Lung (tissue), 12 donors: ENCODE data around the gene POU6F2. TPM values are rescaled to one million over a fixed set of nuclear protein-coding genes. Genes with fewer than 3 reads are reported as not detected.

Experiments used
- ATAC-seq: fragments of 200-7000 bp; cut with Tn5 transposase; one replicate; pipeline ENCODE4 v1.9.1; 2020; ENCODE audit warnings: moderate number of reproducible peaks; ENCODE audit not compliant: insufficient read depth, low FRiP score
- DNase-seq, 3 donors: peaks; one replicate each; pipeline ENCODE4 v3.0.0-alpha.2; 2013 to 2017
- H3K27ac ChIP-seq, 2 donors: one replicate each; pipeline ENCODE4 v1.5.1; 2013; ENCODE audit warnings: mild to moderate bottlenecking in 2 of 2, moderate library complexity in 2 of 2, control low read depth in 1 of 2, inconsistent platforms in 1 of 2, low read depth in 1 of 2, low read length in 1 of 2
- H3K27me3 ChIP-seq, 3 donors: one replicate each; pipeline ENCODE4 v1.5.1; 2013; ENCODE audit warnings: low read length in 2 of 3; ENCODE audit not compliant: control insufficient read depth in 3 of 3, insufficient read depth in 3 of 3
- H3K36me3 ChIP-seq, 4 donors: one replicate each; pipeline ENCODE4 v1.5.1; 2013; ENCODE audit warnings: low read length in 4 of 4, mild to moderate bottlenecking in 1 of 4, moderate library complexity in 1 of 4; ENCODE audit not compliant: control insufficient read depth in 4 of 4, insufficient read depth in 4 of 4
- H3K4me1 ChIP-seq, 5 donors: one replicate each; pipeline ENCODE4 v1.5.1; 2013; ENCODE audit warnings: low read length in 5 of 5, mild to moderate bottlenecking in 2 of 5, moderate library complexity in 1 of 5; ENCODE audit not compliant: control insufficient read depth in 5 of 5, insufficient read depth in 5 of 5
- H3K4me3 ChIP-seq: one replicate; pipeline ENCODE4 v1.5.1; 2013; ENCODE audit warnings: mild to moderate bottlenecking, control low read depth, moderate library complexity
- H3K9ac ChIP-seq, 2 donors: one replicate each; pipeline ENCODE4 v1.5.1; 2013; ENCODE audit warnings: low read length in 2 of 2, control low read depth in 1 of 2; ENCODE audit not compliant: insufficient read depth in 1 of 2
- H3K9me3 ChIP-seq, 4 donors: one replicate each; pipeline ENCODE4 v1.5.1; 2013; ENCODE audit warnings: low read length in 3 of 4, mild to moderate bottlenecking in 1 of 4, moderate library complexity in 1 of 4; ENCODE audit not compliant: control insufficient read depth in 4 of 4, insufficient read depth in 3 of 4
- CTCF ChIP-seq: IDR thresholded peaks from 2 replicates; pipeline ENCODE4 v1.5.1; 2012; ENCODE audit warnings: mild to moderate bottlenecking; ENCODE audit errors: control extremely low read depth, extremely low read depth
- WGBS, 2 donors: extraction: QIAGEN DNeasy Blood & Tissue Kit; methylation state at CpG; one replicate each; pipeline ENCODE4 v1.1.7; 2013; 5-methylcytosine and 5-hydroxymethylcytosine counted together
- polyA plus RNA-seq, 2 donors: library from polyadenylated mRNA; stranded (reverse); fragments of 200-250 nt; gene quantifications; one replicate each; pipeline ENCODE4 v1.2.1, GENCODE V29; 2013
- total RNA-seq, 2 donors: library from RNA; depleted of rRNA in 1 of 2; stranded (reverse); fragments of >200 nt in 1 of 2; gene quantifications; one replicate each; pipeline ENCODE4 v1.2.1, GENCODE V29; 2014 to 2021
- donor health status: control.
- donor health status: control.
- donor health status: Bipolar disorder and iron deficiency.
- donor health status: healthy.
- donor health status: DM: yes; HTN: yes; CAD: no.

POU6F2 gene
- total and polyA plus RNA-seq, 4 donors: 0.08 to 0.18 TPM; not detected in 2

GRCh38 chr7:38953227-38953626 is 24.5 kb upstream of the POU6F2 start:
- 97 to 98% methylated on average over 1 of the region's 1 CpG for WGBS, 2 donors
- no peaks in the 10 kb centered on the region for H3K4me1 ChIP-seq
- H3K9me3 ChIP-seq: no peaks in the 10 kb centered on the region
- no peaks in the 10 kb centered on the region for H3K27me3 ChIP-seq
- H3K36me3 ChIP-seq: no peaks in the 10 kb centered on the region
- no peak overlapping the region for H3K27ac ChIP-seq
- no peak for ATAC-seq
- DNase-seq: no peak
- no peak overlapping the region for H3K4me3 ChIP-seq
- TF ChIP-seq CTCF: no peak
- H3K9ac ChIP-seq: no peak overlapping the region

- DNase-seq: no peak
These were observed 23.7 kb upstream of the POU6F2 start for GRCh38 chr7:38953971-38954370.

GRCh38 chr7:38955892-38956291 is 21.8 kb upstream of the POU6F2 start:
- no peaks in the 10 kb centered on the region for H3K36me3 ChIP-seq
- no peaks in the 10 kb centered on the region for H3K4me1 ChIP-seq
- H3K4me3 ChIP-seq: no peak overlapping the region
- H3K27ac ChIP-seq: no peak overlapping the region
- no peak for DNase-seq
- no peak overlapping the region for H3K9ac ChIP-seq
- no peaks in the 10 kb centered on the region for H3K9me3 ChIP-seq
- no peaks in the 10 kb centered on the region for H3K27me3 ChIP-seq
- WGBS, 2 donors: 77 to 97% methylated on average over 5 of the region's 5 CpGs
- no peak for ATAC-seq
- TF ChIP-seq CTCF: no peak

More at GRCh38 chr7:38953971-38954370, 23.7 kb upstream of the POU6F2 start:
- ATAC-seq: no peak
- Histone ChIP-seq H3K4me1 (no peaks in the 10 kb centered on the region), H3K27me3 (no peaks in the 10 kb centered on the region), H3K9me3 (no peaks in the 10 kb centered on the region), H3K36me3 (no peaks in the 10 kb centered on the region), H3K27ac (no peak overlapping the region), H3K4me3 (no peak overlapping the region), H3K9ac (no peak overlapping the region)
- TF ChIP-seq CTCF: no peak
- WGBS, 2 donors: 54 to 75% methylated on average over 4 of the region's 4 CpGs

GRCh38 chr7:38962028-38962427 is 15.7 kb upstream of the POU6F2 start:
- no peaks in the 10 kb centered on the region for H3K36me3 ChIP-seq
- WGBS, 2 donors: 93 to 98% methylated on average over 1 of the region's 1 CpG
- no peak overlapping the region for H3K4me3 ChIP-seq
- DNase-seq: no peak
- H3K27ac ChIP-seq: no peak overlapping the region
- peaks cover 0 to 2% (median 1%) of the 10 kb centered on the region in 4 donors for H3K9me3 ChIP-seq
- no peak overlapping the region for H3K9ac ChIP-seq
- no peak for TF ChIP-seq CTCF
- ATAC-seq: no peak
- H3K4me1 ChIP-seq: no peaks in the 10 kb centered on the region
- H3K27me3 ChIP-seq: no peaks in the 10 kb centered on the region
